ENCODE measurements around the gene JPH2.

JPH2 gene

GRCh38 chr20:44174996-44175765, 11.8 kb downstream of the JPH2 start:
- no peak for DNase-seq (ENCODE audit: low read depth in 1 of 2, low spot score in 1 of 2)
- peaks cover 6% of the 10 kb centered on the region for H3K27me3 ChIP-seq (ENCODE audit: insufficient read depth, poor library complexity, severe bottlenecking)
- H3K4me3 ChIP-seq (replicated peaks; ENCODE audit: insufficient read depth, low read length): no peak overlapping the region
- TF ChIP-seq, protein P1, sequence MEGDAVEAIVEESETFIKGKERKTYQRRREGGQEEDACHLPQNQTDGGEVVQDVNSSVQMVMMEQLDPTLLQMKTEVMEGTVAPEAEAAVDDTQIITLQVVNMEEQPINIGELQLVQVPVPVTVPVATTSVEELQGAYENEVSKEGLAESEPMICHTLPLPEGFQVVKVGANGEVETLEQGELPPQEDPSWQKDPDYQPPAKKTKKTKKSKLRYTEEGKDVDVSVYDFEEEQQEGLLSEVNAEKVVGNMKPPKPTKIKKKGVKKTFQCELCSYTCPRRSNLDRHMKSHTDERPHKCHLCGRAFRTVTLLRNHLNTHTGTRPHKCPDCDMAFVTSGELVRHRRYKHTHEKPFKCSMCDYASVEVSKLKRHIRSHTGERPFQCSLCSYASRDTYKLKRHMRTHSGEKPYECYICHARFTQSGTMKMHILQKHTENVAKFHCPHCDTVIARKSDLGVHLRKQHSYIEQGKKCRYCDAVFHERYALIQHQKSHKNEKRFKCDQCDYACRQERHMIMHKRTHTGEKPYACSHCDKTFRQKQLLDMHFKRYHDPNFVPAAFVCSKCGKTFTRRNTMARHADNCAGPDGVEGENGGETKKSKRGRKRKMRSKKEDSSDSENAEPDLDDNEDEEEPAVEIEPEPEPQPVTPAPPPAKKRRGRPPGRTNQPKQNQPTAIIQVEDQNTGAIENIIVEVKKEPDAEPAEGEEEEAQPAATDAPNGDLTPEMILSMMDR (IDR thresholded peaks at IDR 0.05; ENCODE audit: insufficient read depth, low read length): no peak
- TF ChIP-seq POLR2AphosphoS5 (IDR thresholded peaks at IDR 0.05; ENCODE audit: low read depth) (no peak), GABPA (IDR thresholded peaks at IDR 0.05; ENCODE audit: low read depth) (no peak), REST (IDR thresholded peaks at IDR 0.05; ENCODE audit: insufficient replicate concordance, low read depth) (no peak), SPI1 (IDR thresholded peaks at IDR 0.05; ENCODE audit: borderline replicate concordance, low read depth) (no peak)
- H3K27ac ChIP-seq (replicated peaks): no peak overlapping the region

DNA sequence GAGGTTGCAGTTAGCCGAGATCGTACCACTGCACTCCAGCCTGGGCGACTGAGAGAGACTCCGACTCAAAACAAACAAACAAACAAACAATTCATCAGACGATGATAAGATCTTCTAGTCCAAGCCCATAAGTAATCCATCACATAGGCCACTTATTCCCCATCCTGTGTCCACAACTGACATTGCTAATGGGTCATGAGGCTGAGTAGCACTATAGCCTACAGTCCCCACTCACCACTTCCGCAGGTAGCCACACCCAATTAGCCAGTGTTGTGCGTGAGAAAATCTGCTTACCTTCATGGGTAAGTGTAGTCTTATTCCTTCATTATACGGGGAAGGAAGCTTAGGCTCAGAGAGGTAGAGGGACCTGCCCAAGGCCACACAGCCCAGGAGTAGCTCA, 13.1 kb downstream of the JPH2 start:
- TF ChIP-seq, protein P1 (IDR thresholded peaks at IDR 0.05; ENCODE audit: insufficient read depth, low read length): no peak
- TF ChIP-seq REST (IDR thresholded peaks at IDR 0.05; ENCODE audit: insufficient replicate concordance, low read depth): no peak
- no peak for TF ChIP-seq SPI1 (IDR thresholded peaks at IDR 0.05; ENCODE audit: borderline replicate concordance, low read depth)
- no peak overlapping the region for H3K4me3 ChIP-seq (replicated peaks; ENCODE audit: insufficient read depth, low read length)
- DNase-seq (ENCODE audit: low read depth in 1 of 2, low spot score in 1 of 2): no peak
- H3K27ac ChIP-seq (replicated peaks): no peak overlapping the region
- peaks cover 6% of the 10 kb centered on the region for H3K27me3 ChIP-seq (ENCODE audit: insufficient read depth, poor library complexity, severe bottlenecking)

DNA sequence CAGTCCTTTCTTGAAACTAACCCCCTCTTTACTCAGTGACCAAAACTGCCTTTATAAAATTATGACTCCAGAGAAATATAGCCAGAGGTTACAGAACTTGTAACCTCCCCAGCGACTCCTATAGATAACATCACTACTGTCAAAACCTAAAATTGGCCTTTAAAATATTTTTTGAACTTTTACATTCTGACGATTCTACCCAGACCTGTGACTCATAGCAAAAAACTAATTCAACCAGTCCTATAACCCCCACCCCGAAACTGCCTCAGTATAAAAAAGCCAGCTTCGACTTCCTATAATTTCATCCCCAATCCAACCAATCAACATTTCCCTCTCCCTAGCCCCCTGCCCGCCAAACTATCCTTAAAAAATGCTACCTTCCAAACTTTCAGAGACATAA, 13.9 kb downstream of the JPH2 start:
- DNase-seq (ENCODE audit: low read depth in 1 of 2, low spot score in 1 of 2): no peak
- Histone ChIP-seq H3K4me3 (replicated peaks; ENCODE audit: insufficient read depth, low read length) (no peak overlapping the region), H3K27me3 (ENCODE audit: insufficient read depth, poor library complexity, severe bottlenecking) (peaks cover 6% of the 10 kb centered on the region), H3K27ac (replicated peaks) (no peak overlapping the region)
- no peak for TF ChIP-seq GABPA (IDR thresholded peaks at IDR 0.05; ENCODE audit: low read depth)
- TF ChIP-seq, protein P1 (IDR thresholded peaks at IDR 0.05; ENCODE audit: insufficient read depth, low read length): no peak
- TF ChIP-seq SPI1 (IDR thresholded peaks at IDR 0.05; ENCODE audit: borderline replicate concordance, low read depth): no peak
- no peak for TF ChIP-seq REST (IDR thresholded peaks at IDR 0.05; ENCODE audit: insufficient replicate concordance, low read depth)
- TF ChIP-seq POLR2AphosphoS5 (IDR thresholded peaks at IDR 0.05; ENCODE audit: low read depth): no peak

Measured in HL-60 (cell line).